ENCODE data around the gene TTC24.
"Not testable (repeated sequence)": the region's sequence is repeated elsewhere in the genome, so short reads cannot be mapped to it uniquely, and the experiment has no call there.

TTC24 gene

GRCh38 chr1:156590326-156591180 is 11.0 kb downstream of the TTC24 start:
- DNase-seq, result peak; percentile 17

GRCh38 chr1:156591181-156591431 is 11.6 kb downstream of the TTC24 start:
- peak; percentile 63 for DNase-seq

GRCh38 chr1:156591432-156592157 is 12.1 kb downstream of the TTC24 start, which contains the start of gene NAXE:
Gene NAXE, plus strand, starts transcription at chr1:156591776. Its CDS starts 29 bp downstream, at chr1:156591805.
- peak; percentile 90 for DNase-seq

GRCh38 chr1:156592158-156592909 is 12.8 kb downstream of the TTC24 start:
- no peak for DNase-seq

- no peak for DNase-seq
Measured at GRCh38 chr1:156592910-156593660, 13.6 kb downstream of the TTC24 start.

GRCh38 chr1:156593661-156593989 is 14.1 kb downstream of the TTC24 start:
- peak; percentile 49 for DNase-seq

- no peak for DNase-seq
Measured at GRCh38 chr1:156594190-156594589, 14.7 kb downstream of the TTC24 start.

GRCh38 chr1:156595016-156595415 is 15.5 kb downstream of the TTC24 start:
- DNase-seq, result no peak

GRCh38 chr1:156596426-156596825 is 16.9 kb downstream of the TTC24 start:
- DNase-seq, result no peak

GRCh38 chr1:156598125-156598524 is 18.6 kb downstream of the TTC24 start:
- no peak for DNase-seq

GRCh38 chr1:156598731-156599432 is 19.4 kb downstream of the TTC24 start:
- no peak for DNase-seq

- DNase-seq, result no peak
Measured at GRCh38 chr1:156599811-156600210, 20.3 kb downstream of the TTC24 start.

GRCh38 chr1:156600733-156601121 is 21.2 kb downstream of the TTC24 start:
- DNase-seq, result no peak

- peak; percentile 91 for DNase-seq
Measured at GRCh38 chr1:156601122-156601830, 21.8 kb downstream of the TTC24 start, which contains the start of gene GPATCH4. Gene GPATCH4, minus strand, starts transcription at chr1:156601479.

GRCh38 chr1:156601892-156602291 is 22.4 kb downstream of the TTC24 start:
- no peak for DNase-seq

- DNase-seq, result no peak
Measured at GRCh38 chr1:156602557-156602993, 23.1 kb downstream of the TTC24 start.

GRCh38 chr1:156607344-156607743 is 27.8 kb downstream of the TTC24 start:
- not testable (repeated sequence) for DNase-seq

GRCh38 chr1:156608036-156608674 is 28.6 kb downstream of the TTC24 start:
- peak; percentile 76 for DNase-seq

GRCh38 chr1:156608981-156609380 is 29.5 kb downstream of the TTC24 start:
- DNase-seq, result peak; percentile 84

GRCh38 chr1:156610072-156610471 is 30.5 kb downstream of the TTC24 start:
- not testable (repeated sequence) for DNase-seq

GRCh38 chr1:156612666-156613065 is 33.1 kb downstream of the TTC24 start:
- no peak for DNase-seq
